ENCODE results near the gene KRTAP10-4.
"Not testable (repeated sequence)": the region's sequence is repeated elsewhere in the genome, so short reads cannot be mapped to it uniquely, and the experiment has no call there.

The KRTAP10-4 gene, protein sequence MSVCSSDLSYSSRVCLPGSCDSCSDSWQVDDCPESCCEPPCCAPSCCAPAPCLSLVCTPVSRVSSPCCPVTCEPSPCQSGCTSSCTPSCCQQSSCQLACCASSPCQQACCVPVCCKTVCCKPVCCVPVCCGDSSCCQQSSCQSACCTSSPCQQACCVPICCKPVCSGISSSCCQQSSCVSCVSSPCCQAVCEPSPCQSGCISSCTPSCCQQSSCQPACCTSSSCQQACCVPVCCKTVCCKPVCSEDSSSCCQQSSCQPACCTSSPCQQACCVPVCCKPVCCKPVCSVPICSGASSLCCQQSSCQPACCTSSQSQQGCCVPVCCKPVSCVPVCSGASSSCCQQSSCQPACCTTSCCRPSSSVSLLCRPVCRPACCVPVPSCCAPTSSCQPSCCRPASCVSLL

DNA sequence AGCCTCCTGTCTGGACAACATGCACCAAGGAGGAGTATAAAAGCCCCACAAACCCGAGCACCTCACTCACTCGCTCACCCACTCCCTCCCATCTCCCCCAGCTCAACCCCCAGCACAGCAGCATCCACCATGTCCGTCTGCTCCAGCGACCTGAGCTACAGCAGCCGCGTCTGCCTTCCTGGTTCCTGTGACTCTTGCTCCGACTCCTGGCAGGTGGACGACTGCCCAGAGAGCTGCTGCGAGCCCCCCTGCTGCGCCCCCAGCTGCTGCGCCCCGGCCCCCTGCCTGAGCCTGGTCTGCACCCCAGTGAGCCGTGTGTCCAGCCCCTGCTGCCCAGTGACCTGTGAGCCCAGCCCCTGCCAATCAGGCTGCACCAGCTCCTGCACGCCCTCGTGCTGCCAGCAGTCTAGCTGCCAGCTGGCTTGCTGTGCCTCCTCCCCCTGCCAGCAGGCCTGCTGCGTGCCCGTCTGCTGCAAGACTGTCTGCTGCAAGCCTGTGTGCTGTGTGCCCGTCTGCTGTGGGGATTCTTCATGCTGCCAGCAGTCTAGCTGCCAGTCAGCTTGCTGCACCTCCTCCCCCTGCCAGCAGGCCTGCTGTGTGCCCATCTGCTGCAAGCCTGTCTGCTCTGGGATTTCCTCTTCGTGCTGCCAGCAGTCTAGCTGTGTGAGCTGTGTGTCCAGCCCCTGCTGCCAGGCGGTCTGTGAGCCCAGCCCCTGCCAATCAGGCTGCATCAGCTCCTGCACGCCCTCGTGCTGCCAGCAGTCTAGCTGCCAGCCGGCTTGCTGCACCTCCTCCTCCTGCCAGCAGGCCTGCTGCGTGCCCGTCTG, at the start of gene KRTAP10-4:
Gene KRTAP10-4 (plus strand): TSS at position 100 of the 827 bp plus-strand sequence. CDS start 30 bp downstream, at position 130.
- not testable (repeated sequence) for FAIRE-seq

DNA sequence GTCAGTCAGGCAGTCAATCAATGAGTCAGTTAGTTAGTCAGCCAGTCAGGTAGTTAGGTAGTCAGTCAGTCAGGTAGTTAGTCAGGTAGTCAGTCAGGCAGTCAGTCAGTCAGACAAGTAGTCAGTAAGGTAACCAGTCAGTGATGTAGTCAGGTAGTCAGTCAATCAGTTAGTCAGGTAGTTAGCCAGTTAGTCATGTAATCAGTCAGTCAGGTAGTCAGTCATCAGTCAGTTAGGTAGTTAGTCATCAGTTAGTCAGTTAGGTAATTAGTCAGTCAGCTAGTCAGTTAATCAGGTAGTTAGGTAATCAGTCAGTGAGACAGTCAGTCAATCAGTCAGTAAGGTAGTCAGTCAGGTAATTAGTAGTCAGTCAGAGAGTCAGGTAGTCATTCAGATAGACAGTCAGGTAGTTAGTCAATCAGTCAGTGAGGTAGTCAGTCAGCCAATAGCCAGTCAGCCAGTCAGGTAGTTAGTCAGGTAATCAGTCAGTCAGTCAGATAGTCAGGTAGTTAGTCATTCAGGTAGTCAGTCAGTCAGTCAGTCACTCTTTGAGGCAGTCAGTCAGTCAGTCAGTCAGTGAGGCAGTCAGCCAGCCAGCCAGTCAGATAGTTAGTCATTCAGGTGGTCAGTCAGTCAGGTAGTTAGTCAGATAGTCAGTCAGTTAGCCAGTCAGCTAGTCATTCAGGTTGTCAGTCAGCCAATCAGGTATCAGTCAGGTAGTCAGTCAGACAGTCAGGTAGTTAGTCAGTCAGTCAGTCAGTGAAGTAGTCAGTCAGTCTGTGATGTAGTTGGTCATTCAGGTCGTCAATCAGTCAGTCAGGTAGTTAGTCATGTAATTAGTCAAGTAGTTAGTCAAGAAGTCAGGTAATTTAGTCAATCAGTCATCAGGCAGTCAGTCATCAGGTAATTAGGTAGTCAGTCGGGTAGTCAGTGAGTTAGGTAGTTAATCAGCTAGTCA, 48.8 kb upstream of the KRTAP10-4 start:
- FAIRE-seq, result no peak

DNA sequence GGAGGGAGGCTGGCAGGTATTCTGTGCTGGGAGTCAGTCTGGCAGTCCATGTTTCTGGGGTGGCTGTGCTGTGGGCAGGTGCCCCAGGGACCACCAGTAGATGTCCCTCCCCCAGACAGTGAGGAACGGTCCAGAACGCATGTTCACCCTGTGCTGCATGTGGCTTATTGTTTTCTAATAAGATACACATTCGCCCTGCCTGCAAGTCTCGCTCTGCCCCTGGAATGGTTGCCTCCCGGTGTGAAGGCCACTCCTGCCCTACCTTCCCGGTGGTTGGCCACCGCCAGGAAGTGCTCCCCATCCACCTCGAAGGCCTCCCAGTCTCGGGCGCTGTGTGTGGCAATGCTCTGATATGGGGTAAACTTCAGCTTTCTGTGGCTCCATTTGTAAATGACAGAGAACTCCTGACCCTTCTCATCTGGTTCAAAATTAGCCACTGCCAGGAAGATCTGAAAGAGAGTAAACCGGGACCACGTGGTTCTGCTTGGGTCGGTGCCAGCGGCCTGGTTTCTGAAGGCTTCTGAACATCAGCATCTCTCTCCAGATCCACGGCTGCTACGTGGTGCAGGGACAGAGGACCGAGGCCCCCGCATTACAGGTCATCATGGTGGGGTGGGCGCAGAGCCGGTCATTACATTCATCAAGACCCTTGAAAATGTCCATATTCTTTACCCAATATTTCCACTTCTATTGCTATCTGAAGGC, 48.0 kb upstream of the KRTAP10-4 start:
- no peak for FAIRE-seq

DNA sequence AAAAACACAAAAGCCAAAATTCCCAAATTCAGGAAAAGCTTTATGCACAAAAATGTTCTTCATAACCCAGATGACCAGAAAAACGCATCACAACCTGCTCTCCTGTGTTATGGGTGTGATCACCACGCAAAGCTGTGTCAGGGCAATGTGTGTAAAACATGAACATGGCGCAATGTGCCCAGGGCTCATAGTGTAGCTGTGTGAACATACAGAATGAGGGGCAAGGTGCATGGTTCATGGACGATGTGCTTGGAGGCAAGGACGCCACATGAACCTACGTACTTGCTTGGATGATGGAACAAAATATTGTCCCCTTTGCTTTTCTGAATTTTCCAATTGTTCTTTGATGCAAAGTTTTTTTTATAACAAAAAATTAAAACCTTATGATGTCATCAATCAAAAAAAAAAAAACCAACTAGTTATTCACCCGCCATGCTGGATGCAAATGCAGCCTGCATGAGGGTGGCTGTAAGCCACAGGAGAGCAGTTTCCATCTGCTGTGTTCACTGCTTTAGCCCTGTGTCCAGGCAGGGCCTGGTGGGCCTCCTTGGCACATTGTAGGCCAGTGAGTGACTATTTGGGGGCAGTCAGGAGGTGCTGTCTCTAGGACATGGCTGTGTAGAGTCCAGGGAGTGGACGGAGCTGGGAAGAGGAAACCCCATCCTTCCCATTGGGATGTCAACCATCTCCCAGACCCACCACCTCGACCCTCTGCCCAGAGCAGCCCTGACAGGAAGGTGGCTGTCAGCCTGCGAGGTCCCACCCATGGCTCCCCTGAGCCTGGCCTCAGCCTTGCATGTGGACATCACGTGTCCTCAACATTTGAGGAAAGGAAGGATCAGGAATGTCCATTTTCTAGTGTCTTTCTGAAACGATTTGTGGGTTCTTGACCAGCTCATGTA, 47.2 kb upstream of the KRTAP10-4 start:
- no peak for FAIRE-seq

DNA sequence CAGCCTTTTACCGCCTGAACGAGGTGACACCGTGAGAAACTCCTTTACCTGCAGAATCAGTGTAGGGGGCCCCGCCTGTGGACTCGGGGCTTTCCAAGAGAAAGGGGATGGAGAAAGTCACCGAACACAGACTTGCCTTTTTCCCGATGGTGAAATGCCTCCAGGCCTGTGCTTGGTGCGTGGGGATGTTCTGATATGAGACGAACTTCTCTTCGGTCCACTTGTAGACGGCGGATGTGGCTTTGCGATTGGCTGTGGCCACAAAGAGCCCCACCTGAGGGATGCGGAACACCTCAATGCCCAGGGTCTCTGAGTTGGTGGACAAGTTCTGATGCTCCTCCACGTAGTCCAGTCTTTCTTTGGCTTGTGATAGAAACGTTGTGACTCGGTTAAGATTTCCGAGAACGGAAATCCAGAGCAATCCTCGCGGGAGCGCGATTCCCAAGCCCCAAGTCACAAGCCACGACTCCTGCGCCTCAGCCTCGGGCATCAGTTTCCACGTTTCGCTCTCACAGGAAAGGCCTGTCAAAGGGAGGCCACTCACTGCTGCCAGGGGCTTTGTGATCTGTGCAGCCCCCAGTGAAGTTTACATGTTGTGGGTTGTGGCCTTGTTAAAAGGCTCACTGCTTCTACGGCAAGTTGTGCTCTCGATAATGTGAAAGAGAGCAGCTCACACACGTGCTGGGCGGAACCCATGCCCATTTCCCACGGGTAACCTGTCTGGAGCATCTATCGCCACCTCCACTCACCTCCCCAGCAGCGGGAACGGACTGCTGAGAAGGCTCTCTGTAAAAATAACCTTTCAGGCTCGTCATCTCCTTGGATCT, 46.2 kb upstream of the KRTAP10-4 start:
- no peak for FAIRE-seq

DNA sequence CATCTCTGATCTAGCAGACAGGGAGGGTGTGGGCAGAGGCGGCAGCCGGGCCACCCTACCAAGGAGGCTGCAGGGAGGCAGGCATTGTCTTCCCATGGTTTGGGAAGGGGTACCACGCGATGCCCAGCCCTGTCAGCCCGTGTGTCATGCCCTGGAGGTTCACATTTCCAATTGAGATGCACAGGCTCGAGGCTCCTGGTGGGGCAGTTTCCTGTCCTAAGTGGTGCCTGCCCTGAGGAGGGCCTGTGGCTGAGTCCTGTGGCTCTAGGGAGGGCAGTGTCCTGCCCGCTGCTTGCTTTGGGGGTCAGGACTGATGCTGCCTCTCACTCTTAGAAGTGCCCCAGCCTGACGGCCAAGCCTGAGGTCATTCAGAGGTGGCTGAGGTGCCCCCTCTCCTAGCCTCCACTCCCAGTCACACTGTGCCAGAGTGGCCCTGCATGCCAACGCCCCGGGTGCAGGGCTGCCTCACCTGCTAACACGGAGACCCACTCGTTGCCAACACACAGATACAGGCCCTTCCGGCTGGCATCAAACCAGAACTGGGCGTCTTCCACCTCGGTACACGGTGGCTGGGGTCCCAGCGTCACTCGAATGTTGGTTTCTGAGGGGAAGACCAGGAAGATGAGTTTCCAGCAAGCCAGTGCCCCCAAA, 45.4 kb upstream of the KRTAP10-4 start:
- no peak for FAIRE-seq

DNA sequence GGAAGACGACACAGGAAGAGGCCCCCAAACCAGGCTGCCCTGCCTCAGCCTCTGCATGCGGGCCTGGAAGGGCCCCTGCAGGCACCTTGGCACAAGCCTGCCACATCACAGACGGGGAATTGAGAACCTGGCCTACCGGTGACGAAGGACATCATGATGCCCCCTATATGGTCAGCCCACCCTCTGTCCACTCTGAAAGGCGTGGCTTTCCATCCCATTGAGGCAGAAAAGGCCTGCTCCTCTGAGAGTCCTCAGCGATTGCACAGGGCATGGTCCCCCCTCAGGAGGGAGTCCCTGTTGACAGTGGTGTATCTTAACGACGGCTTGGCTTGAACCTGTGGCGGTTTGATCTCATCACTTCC, 44.9 kb upstream of the KRTAP10-4 start:
- FAIRE-seq, result no peak

DNA sequence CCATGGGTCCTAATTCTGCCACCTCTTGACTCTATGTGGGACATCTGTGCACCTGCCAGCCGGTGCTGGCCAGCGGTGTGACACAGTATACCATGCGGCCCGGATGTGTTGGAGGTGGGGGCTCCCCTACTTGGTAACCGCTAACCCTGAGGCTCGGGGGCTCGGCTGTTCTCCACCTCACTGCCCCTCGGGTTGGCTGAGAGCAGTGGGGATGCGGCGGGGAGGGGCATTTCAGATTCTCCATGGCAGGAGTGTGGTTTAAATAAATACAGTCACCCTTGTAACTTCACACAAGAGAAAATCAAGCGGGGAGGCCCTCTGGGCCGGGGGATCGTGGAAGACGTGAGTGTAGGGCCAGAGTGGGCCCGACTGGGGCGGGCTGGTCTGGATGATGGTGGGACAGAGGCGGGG, 44.5 kb upstream of the KRTAP10-4 start:
- no peak for FAIRE-seq

DNA sequence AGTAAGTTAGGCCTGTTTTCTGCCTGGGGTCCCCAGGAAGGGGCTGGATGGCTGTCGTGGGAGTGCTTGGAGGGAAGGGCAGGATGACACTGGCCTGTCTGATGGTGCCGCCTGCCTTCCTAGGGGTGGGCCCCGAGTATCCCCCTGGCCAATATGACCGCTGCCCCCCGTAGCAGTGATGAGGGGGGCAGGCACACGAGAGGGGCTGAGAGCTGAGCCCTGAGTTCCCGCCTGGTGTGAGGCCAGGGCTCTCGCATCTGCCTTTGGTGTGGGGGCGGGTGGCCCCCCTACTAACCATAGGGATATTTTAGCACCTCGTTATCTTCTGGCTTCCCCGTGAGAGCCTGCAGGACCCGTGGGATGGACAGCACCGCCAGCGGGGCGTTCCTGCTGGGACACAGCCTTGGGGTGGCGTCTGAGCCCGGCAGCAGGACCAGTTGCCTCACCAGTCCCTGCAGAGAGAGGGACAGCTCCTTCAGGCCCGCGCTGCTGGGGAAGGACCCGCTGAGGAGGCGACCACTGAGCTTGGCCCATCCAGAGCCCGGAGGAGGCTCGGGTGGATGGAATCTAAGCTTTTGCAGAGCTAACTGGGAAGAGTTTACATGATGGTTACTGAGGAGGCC, 43.9 kb upstream of the KRTAP10-4 start:
- no peak for FAIRE-seq

DNA sequence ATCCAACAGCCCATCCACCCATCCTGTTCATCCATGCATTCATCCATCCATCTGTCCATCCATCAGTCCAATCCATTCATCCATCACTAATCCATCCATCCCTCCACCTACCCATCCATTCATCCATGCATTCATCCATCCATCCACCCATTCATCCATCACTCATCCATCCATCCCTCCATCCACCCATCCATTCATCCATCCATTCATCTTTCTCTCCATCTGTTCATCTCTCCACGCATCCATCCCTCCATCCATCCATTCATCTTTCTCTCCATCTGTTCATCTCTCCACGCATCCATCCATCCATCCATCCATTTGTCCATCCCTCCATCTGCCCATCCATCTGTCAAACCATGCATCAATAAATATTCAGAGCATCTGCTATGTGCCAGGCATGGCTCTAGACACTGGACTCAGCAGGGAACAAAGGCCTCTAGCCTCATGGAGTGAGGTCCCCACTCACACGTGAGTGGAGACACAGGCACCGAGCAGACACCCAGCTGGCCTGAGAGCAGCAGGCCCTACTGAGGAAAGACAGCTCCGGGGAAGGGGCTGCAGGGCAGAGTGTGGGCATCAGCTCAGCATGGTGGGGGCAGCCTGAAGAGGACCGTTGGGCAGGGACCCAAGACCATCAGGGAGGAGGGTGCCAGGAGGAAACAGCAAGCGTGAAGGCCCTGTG, 43.2 kb upstream of the KRTAP10-4 start:
- FAIRE-seq, result no peak

DNA sequence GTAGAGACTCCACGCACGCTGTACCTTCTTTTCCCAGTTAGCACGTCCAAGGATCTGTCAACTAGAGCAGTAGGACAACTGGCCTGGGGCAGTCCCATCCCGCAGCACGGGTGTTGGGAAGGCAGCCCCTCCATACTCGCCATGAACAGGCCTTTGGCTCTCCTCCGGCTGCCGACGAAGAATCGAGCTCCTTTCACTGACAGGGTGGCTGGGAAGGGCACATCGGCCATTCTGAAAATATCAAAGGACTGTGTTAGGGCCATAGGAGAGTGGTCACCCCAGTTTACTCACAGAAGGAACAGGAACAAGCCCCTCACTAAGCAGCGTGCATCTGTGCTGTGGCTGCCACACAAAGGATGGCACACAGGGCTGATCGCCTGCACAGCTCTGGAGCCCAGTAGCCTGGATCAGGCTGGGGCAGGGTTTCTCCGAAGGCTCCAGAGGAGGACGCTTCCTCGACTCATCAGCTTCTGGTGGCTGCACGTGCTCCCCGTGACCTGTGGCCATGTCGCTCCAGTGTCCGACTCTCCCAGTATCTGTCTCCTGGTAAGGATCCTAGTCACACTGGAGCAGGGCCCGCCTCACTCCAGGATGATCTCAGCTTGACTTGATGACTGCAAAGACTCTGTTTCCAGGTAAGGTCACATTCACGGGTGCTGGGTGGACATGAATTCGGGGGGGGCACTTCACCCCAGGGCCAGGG, 42.5 kb upstream of the KRTAP10-4 start:
- FAIRE-seq, result no peak

DNA sequence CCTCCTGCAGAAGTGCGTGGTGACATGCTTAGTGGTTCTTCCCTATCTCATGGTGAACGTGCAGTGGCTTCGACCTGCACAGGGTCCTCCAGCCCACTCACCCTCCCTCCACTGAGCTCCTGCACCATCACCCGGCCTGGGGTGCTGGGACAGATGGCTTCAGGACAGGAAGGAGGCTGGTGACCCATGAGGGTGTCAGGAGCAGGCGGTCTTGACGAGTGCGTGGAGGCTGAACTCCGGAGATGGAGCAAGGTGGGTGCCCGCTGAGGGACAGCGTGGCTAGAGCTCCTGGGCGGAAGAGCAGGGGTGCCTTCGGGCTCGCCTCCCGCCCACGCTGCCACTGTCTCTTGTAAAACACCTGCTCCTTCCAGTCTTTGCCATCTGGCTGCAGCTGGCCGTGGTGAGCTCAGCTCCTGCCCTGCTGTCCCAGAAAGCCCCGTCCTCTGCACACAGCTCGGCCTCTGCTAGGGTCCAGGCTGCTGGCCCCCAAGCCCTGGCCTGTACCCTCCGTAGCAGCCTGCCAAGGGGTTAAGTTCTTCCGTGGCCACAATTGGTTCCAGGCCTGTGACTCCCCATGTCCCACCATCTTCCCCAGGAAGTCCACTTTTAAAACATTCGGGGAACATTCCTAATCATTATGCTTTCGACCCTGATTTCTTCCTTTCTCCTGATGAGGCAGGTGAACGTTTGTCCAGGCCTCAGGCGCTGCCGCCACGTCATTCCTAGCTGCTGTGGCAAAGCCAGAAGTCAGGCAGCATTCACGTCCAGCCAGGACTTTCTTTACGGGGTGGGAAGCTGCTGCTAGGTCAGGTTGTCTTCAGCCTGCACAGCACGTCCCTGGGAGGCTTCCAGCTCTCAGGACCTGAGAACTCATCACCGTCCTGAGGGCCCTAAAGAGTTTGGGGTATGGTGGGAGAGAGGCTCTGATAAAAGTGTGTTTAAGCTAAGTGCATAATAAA, 41.6 kb upstream of the KRTAP10-4 start:
- no peak for FAIRE-seq

DNA sequence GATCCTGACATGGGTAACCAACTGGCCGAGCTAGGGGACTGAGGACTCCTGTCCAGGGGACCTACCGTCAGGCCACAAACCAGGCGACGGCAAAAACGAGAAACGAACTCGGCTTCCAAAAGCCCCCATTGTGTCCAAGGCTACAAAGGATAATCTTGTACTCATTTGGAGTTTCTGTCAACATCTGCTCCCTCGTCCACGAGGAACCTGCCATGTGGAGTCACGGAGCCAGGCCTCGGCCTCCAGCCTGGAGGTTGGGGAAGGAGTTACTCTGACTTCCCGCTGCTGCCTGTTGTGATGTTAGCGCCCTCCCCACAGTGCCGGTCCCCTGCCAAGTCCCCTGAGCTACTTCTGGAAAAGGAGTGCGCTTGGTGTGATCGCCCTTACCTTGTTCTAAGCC, 40.8 kb upstream of the KRTAP10-4 start:
- FAIRE-seq, result no peak

DNA sequence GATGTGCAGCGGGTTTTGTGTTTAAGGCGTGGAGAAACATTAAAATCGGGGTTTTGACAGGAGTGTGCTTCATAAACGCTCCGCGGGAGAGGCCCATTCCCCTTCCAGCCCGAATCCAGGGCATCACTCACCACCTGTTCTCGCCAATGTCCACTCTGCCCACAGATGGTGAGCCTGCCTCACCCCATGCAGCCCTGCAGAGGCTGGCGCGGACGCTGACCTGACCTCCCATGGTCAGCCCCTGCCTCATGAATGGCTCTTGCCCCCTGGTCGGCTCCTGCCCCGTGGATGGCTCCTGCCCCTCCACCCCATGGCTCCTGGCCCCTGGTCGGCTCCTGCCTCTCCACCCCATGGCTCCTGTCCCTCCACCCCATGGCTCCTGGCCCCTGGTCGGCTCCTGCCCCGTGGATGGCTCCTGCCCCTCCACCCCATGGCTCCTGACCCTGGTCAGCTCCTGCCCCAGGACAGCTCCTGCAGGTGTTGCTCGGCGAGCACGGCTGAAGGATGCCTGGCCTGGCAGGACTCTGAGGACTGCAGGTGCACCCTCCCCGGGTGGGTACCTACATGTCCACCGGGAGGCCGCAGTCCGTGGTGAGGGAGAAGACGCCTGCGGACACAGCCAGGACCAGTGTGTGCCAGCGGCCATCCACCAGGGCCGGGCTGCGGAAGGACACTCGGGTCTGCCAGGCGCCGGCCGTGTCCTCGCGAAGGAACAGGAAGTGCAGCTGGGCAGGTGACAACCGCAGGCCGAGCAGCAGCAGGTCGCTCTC, 40.2 kb upstream of the KRTAP10-4 start:
- FAIRE-seq, result no peak

DNA sequence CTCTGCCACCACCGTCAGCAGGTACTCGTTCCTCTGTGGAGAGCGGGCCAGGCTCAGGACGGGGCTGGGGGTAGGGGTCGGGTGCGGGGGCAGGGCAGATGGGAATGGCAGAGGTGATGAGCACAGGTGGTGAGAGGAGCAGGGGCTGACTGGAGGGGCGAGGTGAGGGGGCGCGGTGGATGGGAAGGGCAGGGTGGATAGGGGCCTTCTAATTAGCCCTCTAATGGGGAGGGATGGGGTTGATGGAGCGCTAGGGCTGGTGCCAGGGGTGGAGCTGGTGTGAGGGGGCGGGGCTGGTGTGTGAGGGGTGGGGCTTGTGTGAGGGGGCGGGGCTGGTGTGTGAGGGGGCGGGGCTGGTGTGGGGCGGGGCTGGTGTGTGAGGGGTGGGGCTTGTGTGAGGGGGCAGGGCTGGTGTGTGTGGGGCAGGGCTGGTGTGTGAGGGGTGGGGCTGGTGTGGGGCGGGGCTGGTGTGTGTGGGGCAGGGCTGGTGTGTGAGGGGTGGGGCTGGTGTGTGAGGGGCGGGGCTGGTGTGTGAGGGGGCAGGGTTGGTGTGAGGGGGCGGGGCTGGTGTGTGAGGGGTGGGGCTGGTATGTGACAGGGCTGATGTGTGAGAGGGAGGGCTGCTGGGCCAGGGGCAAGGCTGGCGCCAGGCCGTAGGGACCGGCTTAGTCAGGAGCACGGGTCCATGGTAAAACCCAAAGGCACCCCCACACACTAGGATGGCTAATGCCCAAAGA, 39.5 kb upstream of the KRTAP10-4 start:
- no peak for FAIRE-seq
